ENCODE measurements around the gene MTHFD2L. TPM values are rescaled to one million over a fixed set of nuclear protein-coding genes. Genes with fewer than 3 reads are reported as not detected.

The MTHFD2L gene
- total RNA-seq, 1 donor from 2014 or later: 15.5 TPM

- TF ChIP-seq POLR2AphosphoS5 (IDR thresholded peaks at IDR 0.05; ENCODE audit: insufficient read depth in 1 of 2, low read depth in 1 of 2) (no peak), CTCF (IDR thresholded peaks at IDR 0.05) (no peak), POLR2A (IDR thresholded peaks at IDR 0.05) (no peak)
- H3K4me3 ChIP-seq: no peak overlapping the region
- H3K4me1 ChIP-seq: peaks cover 5% of the 10 kb centered on the region
- H3K9me3 ChIP-seq: no peaks in the 10 kb centered on the region
- no peak for DNase-seq (ENCODE audit: extremely low spot score in 2 of 2)
- H3K36me3 ChIP-seq: no peaks in the 10 kb centered on the region
- intact Hi-C loops (cut with DNase I): no loop called here
- no peaks in the 10 kb centered on the region for H3K27me3 ChIP-seq
- H3K27ac ChIP-seq: no peak overlapping the region
These were observed 110.7 kb downstream of the MTHFD2L start for GRCh38 chr4:74268643-74269042.

DNA sequence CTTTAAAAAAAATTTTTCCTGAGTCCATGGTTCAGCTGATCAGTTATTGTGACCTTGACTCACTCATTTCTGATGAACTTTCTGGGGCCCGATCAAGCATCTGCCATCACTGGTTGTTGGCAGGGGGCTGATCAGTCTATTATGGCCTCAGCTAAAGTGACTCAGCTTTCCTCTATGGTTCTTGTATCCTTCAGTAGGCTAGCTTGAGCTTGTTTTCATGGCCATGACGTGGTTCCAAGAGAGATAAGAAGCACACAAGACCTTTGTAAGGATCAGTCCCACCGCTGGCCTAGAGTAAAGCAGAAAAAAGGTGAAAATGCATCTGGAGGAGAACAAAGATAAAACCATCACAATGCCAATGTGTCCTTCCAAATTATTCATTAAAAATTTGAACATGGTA lies 120.6 kb downstream of the MTHFD2L start:
- TF ChIP-seq CTCF (IDR thresholded peaks at IDR 0.05): no peak
- TF ChIP-seq POLR2A (IDR thresholded peaks at IDR 0.05): no peak
- no peak for TF ChIP-seq POLR2AphosphoS5 (IDR thresholded peaks at IDR 0.05; ENCODE audit: insufficient read depth in 1 of 2, low read depth in 1 of 2)
- no peaks in the 10 kb centered on the region for H3K9me3 ChIP-seq
- H3K27me3 ChIP-seq: no peaks in the 10 kb centered on the region
- no peak for DNase-seq (ENCODE audit: extremely low spot score in 2 of 2)
- intact Hi-C loops (cut with DNase I): no loop called here
- no peak overlapping the region for H3K4me3 ChIP-seq
- H3K27ac ChIP-seq: no peak overlapping the region
- H3K36me3 ChIP-seq: no peaks in the 10 kb centered on the region
- no peaks in the 10 kb centered on the region for H3K4me1 ChIP-seq

GRCh38 chr4:74279716-74280115 lies 121.8 kb downstream of the MTHFD2L start:
- Histone ChIP-seq H3K27me3 (no peaks in the 10 kb centered on the region), H3K36me3 (no peaks in the 10 kb centered on the region), H3K9me3 (no peaks in the 10 kb centered on the region), H3K27ac (no peak overlapping the region), H3K4me3 (no peak overlapping the region), H3K4me1 (no peaks in the 10 kb centered on the region)
- intact Hi-C loops (cut with DNase I): no loop called here
- TF ChIP-seq POLR2AphosphoS5 (IDR thresholded peaks at IDR 0.05; ENCODE audit: insufficient read depth in 1 of 2, low read depth in 1 of 2): no peak
- TF ChIP-seq CTCF (IDR thresholded peaks at IDR 0.05): no peak
- no peak for TF ChIP-seq POLR2A (IDR thresholded peaks at IDR 0.05)
- DNase-seq (ENCODE audit: extremely low spot score in 2 of 2): no peak

DNA sequence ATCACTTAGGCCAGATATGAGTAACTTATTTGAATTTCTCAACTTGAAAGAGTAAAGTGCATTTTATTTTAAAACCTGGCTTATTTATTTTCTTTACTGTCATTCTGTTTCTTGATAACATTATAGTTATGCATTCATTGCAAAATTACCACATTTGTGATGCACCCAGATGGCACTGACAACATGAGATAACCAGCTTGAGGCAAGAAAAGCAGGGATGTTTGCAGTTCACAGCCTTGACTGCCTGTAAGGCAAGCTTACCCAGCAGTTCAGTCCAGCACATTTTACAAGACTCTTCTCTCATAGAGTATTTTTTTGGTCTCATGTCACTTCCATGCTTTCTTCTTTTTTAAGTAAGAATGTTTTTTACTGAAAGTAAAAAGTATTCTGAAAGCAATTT lies 125.0 kb downstream of the MTHFD2L start:
- Histone ChIP-seq H3K27ac (no peak overlapping the region), H3K36me3 (no peaks in the 10 kb centered on the region), H3K9me3 (no peaks in the 10 kb centered on the region), H3K27me3 (no peaks in the 10 kb centered on the region), H3K4me1 (no peaks in the 10 kb centered on the region), H3K4me3 (no peak overlapping the region)
- DNase-seq (ENCODE audit: extremely low spot score in 2 of 2): no peak
- TF ChIP-seq POLR2AphosphoS5 (IDR thresholded peaks at IDR 0.05; ENCODE audit: insufficient read depth in 1 of 2, low read depth in 1 of 2) (no peak), CTCF (IDR thresholded peaks at IDR 0.05) (no peak), POLR2A (IDR thresholded peaks at IDR 0.05) (no peak)
- intact Hi-C loops (cut with DNase I): no loop called here

- Histone ChIP-seq H3K36me3 (no peaks in the 10 kb centered on the region), H3K27me3 (no peaks in the 10 kb centered on the region), H3K27ac (no peak overlapping the region), H3K4me1 (no peaks in the 10 kb centered on the region), H3K4me3 (no peak overlapping the region), H3K9me3 (no peaks in the 10 kb centered on the region)
- no peak for TF ChIP-seq POLR2A (IDR thresholded peaks at IDR 0.05)
- no peak for TF ChIP-seq CTCF (IDR thresholded peaks at IDR 0.05)
- TF ChIP-seq POLR2AphosphoS5 (IDR thresholded peaks at IDR 0.05; ENCODE audit: insufficient read depth in 1 of 2, low read depth in 1 of 2): peak in 1 of 2 donors; percentile 64
- DNase-seq (ENCODE audit: extremely low spot score in 2 of 2): no peak
- intact Hi-C loops (cut with DNase I): no loop called here
These were observed 125.7 kb downstream of the MTHFD2L start for GRCh38 chr4:74283614-74284013.
